ENCODE results near the gene MRPS34. TPM values are rescaled to one million over a fixed set of nuclear protein-coding genes. Genes with fewer than 3 reads are reported as not detected.

The MRPS34 gene
- total and polyA plus RNA-seq, 7 donors, result 56.3 to 172 (median 75.1) TPM

- H3K4me1 ChIP-seq, result peaks cover 34% of the 10 kb centered on the region
- WGBS, 3 donors, result 57 to 79% (median 66%) methylated on average over 6 of the region's 6 CpGs
- intact Hi-C loops (cut with DNase I), result no loop called here
- H3K27ac ChIP-seq, result peak overlapping the region; percentile 92
- DNase-seq (peak in 1 of 2 donors; percentile 13), ATAC-seq (no peak)
- no peaks in the 10 kb centered on the region for H3K27me3 ChIP-seq (ENCODE audit: insufficient read depth in 3 of 3, low read length in 2 of 3)
- H3K36me3 ChIP-seq (ENCODE audit: insufficient read depth in 1 of 2, low read depth in 1 of 2), result peaks cover 0 to 54% of the 10 kb centered on the region in 2 donors
- H3K9me3 ChIP-seq, result no peaks in the 10 kb centered on the region
- peak overlapping the region; percentile 86 for H3K4me3 ChIP-seq
- no peak for TF ChIP-seq CTCF (IDR thresholded peaks at IDR 0.05)
Measured at GRCh38 chr16:1780677-1781072, 7.7 kb upstream of the MRPS34 start.

GRCh38 chr16:1779741-1780676 lies 7.1 kb upstream of the MRPS34 start:
- no peak for TF ChIP-seq CTCF (IDR thresholded peaks at IDR 0.05)
- DNase-seq (peak; percentile 42 to 63), ATAC-seq (no peak)
- no peaks in the 10 kb centered on the region for H3K9me3 ChIP-seq
- intact Hi-C loops (cut with DNase I), result loop anchor here in 1 of 2 donors (10.0 kb wide), 1 partner anchor 165 kb away; the partner anchor contains the start of gene MSRB1
- H3K4me3 ChIP-seq, result no peak overlapping the region
- 68 to 82% (median 70%) methylated on average over 26 to 27 of the region's 27 CpGs for WGBS, 3 donors
- peaks cover 0 to 60% of the 10 kb centered on the region in 2 donors for H3K36me3 ChIP-seq (ENCODE audit: insufficient read depth in 1 of 2, low read depth in 1 of 2)
- peak overlapping the region; percentile 92 for H3K27ac ChIP-seq
- H3K4me1 ChIP-seq, result peaks cover 30% of the 10 kb centered on the region
- H3K27me3 ChIP-seq (ENCODE audit: insufficient read depth in 3 of 3, low read length in 2 of 3), result no peaks in the 10 kb centered on the region

- intact Hi-C loops (cut with DNase I), result loop anchor here in 1 of 2 donors (10.0 kb wide), 1 partner anchor 166 kb away; the partner anchor contains the start of gene MSRB1
- WGBS, 3 donors, result 75 to 79% (median 77%) methylated on average over 8 of the region's 8 CpGs
- peaks cover 37% of the 10 kb centered on the region for H3K4me1 ChIP-seq
- TF ChIP-seq CTCF (IDR thresholded peaks at IDR 0.05), result no peak
- H3K27me3 ChIP-seq (ENCODE audit: insufficient read depth in 3 of 3, low read length in 2 of 3), result no peaks in the 10 kb centered on the region
- H3K9me3 ChIP-seq, result no peaks in the 10 kb centered on the region
- H3K36me3 ChIP-seq (ENCODE audit: insufficient read depth in 1 of 2, low read depth in 1 of 2), result peaks cover 0 to 63% of the 10 kb centered on the region in 2 donors
- ATAC-seq (no peak), DNase-seq (peak; percentile 15 to 52)
- peak overlapping the region; percentile 16 for H3K27ac ChIP-seq
- no peak overlapping the region for H3K4me3 ChIP-seq
Measured at GRCh38 chr16:1779234-1779701, 6.3 kb upstream of the MRPS34 start.

- Histone ChIP-seq H3K4me3 (no peak overlapping the region), H3K27ac (no peak overlapping the region), H3K36me3 (ENCODE audit: insufficient read depth in 1 of 2, low read depth in 1 of 2) (peaks cover 0 to 63% of the 10 kb centered on the region in 2 donors), H3K27me3 (ENCODE audit: insufficient read depth in 3 of 3, low read length in 2 of 3) (no peaks in the 10 kb centered on the region), H3K9me3 (no peaks in the 10 kb centered on the region), H3K4me1 (peaks cover 35% of the 10 kb centered on the region)
- no peak for TF ChIP-seq CTCF (IDR thresholded peaks at IDR 0.05)
- ATAC-seq, result no peak
- intact Hi-C loops (cut with DNase I), result loop anchor here in 1 of 2 donors (10.0 kb wide), 1 partner anchor 166 kb away; the partner anchor contains the start of gene MSRB1
- WGBS, 3 donors, result 77 to 85% (median 77%) methylated on average over 34 of the region's 34 CpGs
- DNase-seq, result peak; percentile 17 to 53
Measured at GRCh38 chr16:1778200-1779179, 5.6 kb upstream of the MRPS34 start.
